HG02588 (cell line): ENCODE data around the gene FAM114A2.

Experiments used
- ATAC-seq: cut with Tn5 transposase; IDR thresholded peaks from one replicate; pipeline ENCODE4 v1.9.1; 2021; ENCODE audit warnings: mild to moderate bottlenecking, moderate library complexity; ENCODE audit not compliant: unreplicated experiment

Gene FAM114A2

GRCh38 chr5:153952893-153953292 is 85.8 kb downstream of the FAM114A2 start:
- ATAC-seq, result no peak

- no peak for ATAC-seq
Measured at GRCh38 chr5:153952057-153952456, 86.7 kb downstream of the FAM114A2 start.

- ATAC-seq, result no peak
Measured at GRCh38 chr5:153941265-153941664, 97.4 kb downstream of the FAM114A2 start.
